Astrocyte (in vitro differentiated cells and primary cell): ENCODE data around the gene CCZ1B.
"Not testable (repeated sequence)": the region's sequence is repeated elsewhere in the genome, so short reads cannot be mapped to it uniquely, and the experiment has no call there.

ENCODE experiments used
- EZH2 ChIP-seq: IDR thresholded peaks from 2 replicates; pipeline ENCODE4 v1.6.1; 2012; ENCODE audit warnings: mild to moderate bottlenecking, low read length, inconsistent platforms; ENCODE audit not compliant: insufficient read depth
- TF ChIP-seq, protein P1 (sequence below): IDR thresholded peaks from 2 replicates; pipeline ENCODE4 v1.5.1; 2011; ENCODE audit warnings: low read depth, mild to moderate bottlenecking, inconsistent platforms, low read length, moderate library complexity; ENCODE audit not compliant: insufficient read depth

DNA sequence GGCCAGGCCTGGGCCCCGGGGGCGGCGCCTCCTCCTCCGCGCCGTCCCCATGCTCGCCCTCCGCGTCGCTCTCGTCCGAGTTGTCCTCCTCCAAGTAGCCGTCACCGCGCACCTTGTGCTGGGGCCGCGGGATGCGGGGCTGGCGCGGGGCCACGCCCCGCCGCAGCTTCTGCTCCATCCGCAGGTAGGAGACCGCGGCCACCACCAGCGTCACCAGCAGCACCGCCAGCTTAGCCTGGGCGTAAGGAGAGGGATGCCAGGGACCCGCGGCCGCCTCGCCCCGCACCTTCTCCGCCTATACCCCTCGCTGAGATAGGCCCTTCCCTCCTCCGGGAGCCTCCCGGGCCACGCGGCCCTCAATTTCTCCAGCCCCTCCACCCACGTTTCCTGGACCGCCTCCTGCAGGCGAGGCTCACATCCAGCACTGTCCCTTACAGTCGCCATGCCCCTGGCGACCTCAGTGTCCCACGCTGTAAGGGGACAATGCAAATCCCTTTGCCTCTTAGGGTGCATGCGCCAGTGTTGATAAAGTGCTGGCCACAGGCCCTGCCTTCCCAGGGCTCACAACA, 29.6 kb upstream of the CCZ1B start:
- TF ChIP-seq, protein P1, sequence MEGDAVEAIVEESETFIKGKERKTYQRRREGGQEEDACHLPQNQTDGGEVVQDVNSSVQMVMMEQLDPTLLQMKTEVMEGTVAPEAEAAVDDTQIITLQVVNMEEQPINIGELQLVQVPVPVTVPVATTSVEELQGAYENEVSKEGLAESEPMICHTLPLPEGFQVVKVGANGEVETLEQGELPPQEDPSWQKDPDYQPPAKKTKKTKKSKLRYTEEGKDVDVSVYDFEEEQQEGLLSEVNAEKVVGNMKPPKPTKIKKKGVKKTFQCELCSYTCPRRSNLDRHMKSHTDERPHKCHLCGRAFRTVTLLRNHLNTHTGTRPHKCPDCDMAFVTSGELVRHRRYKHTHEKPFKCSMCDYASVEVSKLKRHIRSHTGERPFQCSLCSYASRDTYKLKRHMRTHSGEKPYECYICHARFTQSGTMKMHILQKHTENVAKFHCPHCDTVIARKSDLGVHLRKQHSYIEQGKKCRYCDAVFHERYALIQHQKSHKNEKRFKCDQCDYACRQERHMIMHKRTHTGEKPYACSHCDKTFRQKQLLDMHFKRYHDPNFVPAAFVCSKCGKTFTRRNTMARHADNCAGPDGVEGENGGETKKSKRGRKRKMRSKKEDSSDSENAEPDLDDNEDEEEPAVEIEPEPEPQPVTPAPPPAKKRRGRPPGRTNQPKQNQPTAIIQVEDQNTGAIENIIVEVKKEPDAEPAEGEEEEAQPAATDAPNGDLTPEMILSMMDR = not testable (repeated sequence)
- TF ChIP-seq EZH2 = not testable (repeated sequence)
